GM12873 (cell line): ENCODE measurements around the gene KDM8.

Experiments
- CTCF ChIP-seq: IDR thresholded peaks from 2 replicates; pipeline ENCODE4 v1.5.1; 2012; ENCODE audit warnings: low read depth, mild to moderate bottlenecking, moderate library complexity, low read length, control low read depth; ENCODE audit not compliant: insufficient read depth; ENCODE audit errors: missing control alignments

KDM8 gene

GRCh38 chr16:27211026-27211425, 7.7 kb downstream of the KDM8 start:
- TF ChIP-seq CTCF: no peak

DNA sequence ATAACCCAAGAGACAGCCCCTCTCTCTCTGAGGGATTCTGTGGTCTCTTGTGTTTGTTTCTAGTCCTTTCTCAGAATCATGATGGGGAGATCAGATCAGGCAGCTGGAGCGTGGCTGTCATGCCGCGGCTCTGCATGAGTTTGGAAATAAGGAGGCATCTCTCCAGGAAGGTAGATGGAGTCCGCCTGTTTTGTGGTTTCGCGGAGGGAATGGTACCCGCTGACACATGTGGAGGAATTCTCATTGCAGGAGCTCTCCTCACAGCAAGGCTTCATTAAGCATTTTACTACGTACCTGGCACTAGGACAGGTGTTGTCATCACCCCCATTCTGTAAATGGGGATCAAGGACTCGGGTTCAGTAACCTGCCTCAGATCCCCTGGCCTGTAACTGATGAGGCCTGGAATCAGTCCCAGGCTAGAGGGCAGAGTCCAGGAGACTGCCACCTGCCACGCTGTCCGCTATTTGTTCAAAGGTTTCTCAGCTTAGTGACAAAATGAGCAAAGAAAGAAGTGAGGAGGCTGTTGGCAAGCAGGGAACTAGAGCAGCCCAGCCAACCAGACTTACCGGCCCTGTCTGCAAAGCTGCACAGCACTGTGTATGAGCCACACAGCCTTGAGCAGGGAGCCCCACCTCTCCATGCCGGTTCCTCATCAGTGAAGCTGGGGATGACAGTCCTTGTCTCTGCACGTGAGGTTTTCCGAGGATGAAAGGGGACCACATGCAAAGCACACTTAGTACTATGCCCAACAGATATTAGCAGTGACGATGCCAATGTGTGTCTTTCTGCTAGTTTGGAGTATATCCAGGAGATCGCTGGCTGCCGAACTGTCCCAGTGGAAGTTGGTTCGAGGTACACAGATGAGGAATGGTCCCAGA, 11.0 kb downstream of the KDM8 start:
- TF ChIP-seq CTCF: no peak

GRCh38 chr16:27215660-27216059, 12.3 kb downstream of the KDM8 start:
- no peak for TF ChIP-seq CTCF

- TF ChIP-seq CTCF: no peak
Observed at GRCh38 chr16:27216297-27216885, 13.1 kb downstream of the KDM8 start.

DNA sequence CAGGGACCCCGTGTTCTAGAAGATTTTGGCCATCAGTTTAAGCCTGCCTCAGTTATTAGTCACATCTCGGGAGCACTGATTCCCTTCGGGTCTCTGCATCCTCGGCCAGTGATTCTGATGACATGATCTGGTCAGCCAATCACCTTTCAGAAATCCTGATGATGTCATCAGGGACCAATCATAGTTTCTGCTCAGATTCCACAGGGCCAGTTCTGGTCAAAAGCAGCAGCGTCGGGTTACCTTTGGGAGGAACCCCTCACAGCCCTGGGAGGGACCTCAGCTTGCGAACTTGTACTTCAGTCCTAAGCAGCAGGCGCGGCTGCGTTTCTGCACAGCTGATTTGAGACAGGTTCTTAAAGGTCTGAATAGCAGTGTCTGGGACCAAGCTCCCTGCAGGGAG, 13.9 kb downstream of the KDM8 start:
- no peak for TF ChIP-seq CTCF

- TF ChIP-seq CTCF: no peak
Observed at GRCh38 chr16:27218756-27219155, 15.4 kb downstream of the KDM8 start.

DNA sequence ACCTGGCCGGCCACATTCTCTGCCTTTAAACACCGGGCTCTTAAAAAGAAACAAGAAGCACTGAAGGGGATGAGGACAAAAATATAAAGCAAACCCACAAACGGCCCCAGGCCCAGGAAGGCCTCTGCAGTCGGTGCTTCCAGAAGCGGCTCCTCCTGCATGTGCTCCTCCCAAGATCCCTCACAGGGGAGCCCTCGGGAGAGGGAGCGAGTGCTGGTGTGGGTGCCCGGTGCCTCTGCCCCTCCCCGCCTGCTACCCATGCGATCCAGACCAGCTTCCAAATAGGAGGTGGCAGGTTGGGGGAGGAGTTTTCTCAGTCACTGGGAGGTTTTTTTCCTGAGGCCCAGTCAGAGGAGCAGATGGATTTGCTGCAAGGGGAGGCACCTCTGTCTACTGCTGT, 15.8 kb downstream of the KDM8 start:
- TF ChIP-seq CTCF: no peak
